Activated CD4-positive, alpha-beta T cell treated with anti-CD3 and anti-CD28 coated beads for 24 hours (primary cell): ENCODE results near the gene ZNF169.
"Not testable (repeated sequence)": the region's sequence is repeated elsewhere in the genome, so short reads cannot be mapped to it uniquely, and the experiment has no call there.

Experiments used
- DNase-seq, 2 donors: peaks; one replicate each; pipeline ENCODE4 v3.0.0-alpha.2; 2020; ENCODE audit warnings: low read depth in 2 of 2

ZNF169 gene

DNA sequence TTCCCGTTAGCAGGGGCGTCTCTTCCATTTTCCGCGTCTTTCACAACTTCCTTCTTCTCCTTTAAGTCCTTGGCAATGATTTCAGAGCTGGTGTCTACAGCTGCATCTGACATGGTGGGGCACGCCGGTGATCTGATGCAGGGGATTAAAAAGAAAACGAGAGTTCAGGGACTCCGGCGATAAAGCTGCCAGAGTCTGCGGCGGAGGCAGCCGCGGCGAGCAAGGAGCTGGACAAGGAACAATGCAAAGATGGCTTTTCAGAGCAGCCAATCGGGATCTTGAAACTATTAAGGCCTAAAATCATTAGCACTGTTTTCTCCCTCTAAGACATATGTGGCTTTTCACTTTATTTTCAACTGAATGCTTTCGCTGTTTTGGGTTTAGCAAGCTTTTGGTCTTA is 88.4 kb downstream of the ZNF169 start:
- not testable (repeated sequence) for DNase-seq

GRCh38 chr9:94348754-94349153 is 89.7 kb downstream of the ZNF169 start:
- not testable (repeated sequence) for DNase-seq
